ENCODE results near the gene CNNM4.

Gene CNNM4

DNA sequence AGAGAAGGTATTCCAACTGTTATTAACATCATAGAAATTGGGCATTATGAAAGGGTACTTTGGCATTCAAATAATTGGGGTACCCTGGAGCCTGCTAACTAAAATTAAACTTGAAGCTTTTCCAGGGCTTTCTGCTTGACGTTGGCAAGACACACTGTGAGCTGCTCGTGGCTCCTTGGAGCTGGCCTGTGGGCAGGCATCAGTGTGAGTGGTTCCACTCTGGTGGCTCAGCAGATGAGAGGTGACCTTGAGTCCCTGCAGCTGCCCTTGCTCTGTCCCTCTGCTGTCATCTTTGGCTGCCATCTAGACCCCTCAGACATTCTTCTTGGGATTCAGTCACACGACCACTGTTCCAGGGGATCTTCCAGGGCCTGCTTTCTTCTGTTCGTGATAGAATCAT, 62.1 kb downstream of the CNNM4 start:
- in situ Hi-C loops (cut with HindIII; ENCODE audit: low pct_ligation_motif_present, low pct_unique_long_range_greater_than_20kb, low sequenced_read_pairs), result no loop called here
- DNase-seq, result no peak

- no peak for DNase-seq
- in situ Hi-C loops (cut with HindIII; ENCODE audit: low pct_ligation_motif_present, low pct_unique_long_range_greater_than_20kb, low sequenced_read_pairs), result no loop called here
Observed at GRCh38 chr2:96823198-96823597, 62.5 kb downstream of the CNNM4 start.

DNA sequence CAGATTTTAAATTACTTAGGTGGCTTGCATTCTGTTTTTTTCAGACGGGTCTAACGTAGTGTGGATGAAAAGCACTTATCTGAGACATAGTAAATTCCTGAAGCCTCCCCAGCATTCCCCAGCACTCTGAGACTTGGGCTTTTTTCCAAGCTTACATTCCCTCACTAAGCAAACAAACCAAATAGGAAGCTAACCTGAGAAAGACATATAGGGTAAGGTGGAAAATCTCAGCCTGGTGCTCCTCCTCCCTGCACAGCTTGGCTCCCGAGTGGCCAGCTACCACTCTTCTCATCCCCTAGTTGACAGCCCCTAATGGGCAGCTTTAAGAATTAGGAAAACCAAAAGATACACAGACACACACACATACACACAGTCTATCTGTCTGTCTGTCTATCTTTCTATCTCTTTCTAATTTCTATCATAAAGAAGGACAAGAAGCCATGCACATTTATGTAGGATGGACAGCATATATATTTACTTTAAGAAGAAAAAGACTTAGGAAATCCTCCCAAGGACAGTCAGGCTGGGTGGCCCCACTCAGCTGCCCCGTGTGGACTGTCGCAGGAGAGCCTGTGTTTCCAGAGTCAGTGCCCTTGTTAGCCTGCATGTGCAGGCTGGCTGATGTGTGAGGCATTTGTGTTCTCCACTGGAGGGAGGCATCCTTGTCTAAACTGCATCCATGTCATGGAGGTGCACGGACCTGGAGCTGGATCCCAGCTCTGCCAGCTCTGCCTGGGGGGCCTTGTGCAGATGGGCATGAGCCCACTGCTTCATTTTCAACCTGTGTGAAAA, 63.6 kb downstream of the CNNM4 start:
- DNase-seq, result peak; percentile 14
- in situ Hi-C loops (cut with HindIII; ENCODE audit: low pct_ligation_motif_present, low pct_unique_long_range_greater_than_20kb, low sequenced_read_pairs), result no loop called here

GRCh38 chr2:96825057-96825456, 64.4 kb downstream of the CNNM4 start:
- no peak for DNase-seq
- in situ Hi-C loops (cut with HindIII; ENCODE audit: low pct_ligation_motif_present, low pct_unique_long_range_greater_than_20kb, low sequenced_read_pairs), result no loop called here

GRCh38 chr2:96826546-96827278, 66.0 kb downstream of the CNNM4 start:
- in situ Hi-C loops (cut with HindIII; ENCODE audit: low pct_ligation_motif_present, low pct_unique_long_range_greater_than_20kb, low sequenced_read_pairs), result no loop called here
- no peak for DNase-seq

GRCh38 chr2:96828436-96828835, 67.7 kb downstream of the CNNM4 start:
- in situ Hi-C loops (cut with HindIII; ENCODE audit: low pct_ligation_motif_present, low pct_unique_long_range_greater_than_20kb, low sequenced_read_pairs), result no loop called here
- no peak for DNase-seq

DNA sequence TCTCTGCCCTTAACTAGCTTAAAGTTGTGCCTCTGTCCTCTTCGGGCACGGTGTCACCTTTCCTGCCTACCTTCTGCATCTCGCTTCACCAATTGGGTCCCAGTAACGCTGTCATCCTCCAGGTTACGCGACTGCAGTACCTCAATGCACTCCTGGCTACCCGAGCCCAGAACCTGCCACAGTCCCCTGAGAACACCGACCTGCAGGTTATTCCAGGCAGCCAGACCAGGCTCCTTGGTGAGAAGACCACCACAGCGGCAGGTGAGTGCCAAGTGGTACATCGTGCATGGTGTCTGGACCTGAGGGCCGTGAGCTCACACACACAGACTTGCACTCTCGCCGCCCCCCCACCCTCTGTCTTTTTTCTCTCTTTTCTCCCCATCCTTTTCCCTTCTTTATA, 68.2 kb downstream of the CNNM4 start:
- in situ Hi-C loops (cut with HindIII; ENCODE audit: low pct_ligation_motif_present, low pct_unique_long_range_greater_than_20kb, low sequenced_read_pairs), result no loop called here
- no peak for DNase-seq

DNA sequence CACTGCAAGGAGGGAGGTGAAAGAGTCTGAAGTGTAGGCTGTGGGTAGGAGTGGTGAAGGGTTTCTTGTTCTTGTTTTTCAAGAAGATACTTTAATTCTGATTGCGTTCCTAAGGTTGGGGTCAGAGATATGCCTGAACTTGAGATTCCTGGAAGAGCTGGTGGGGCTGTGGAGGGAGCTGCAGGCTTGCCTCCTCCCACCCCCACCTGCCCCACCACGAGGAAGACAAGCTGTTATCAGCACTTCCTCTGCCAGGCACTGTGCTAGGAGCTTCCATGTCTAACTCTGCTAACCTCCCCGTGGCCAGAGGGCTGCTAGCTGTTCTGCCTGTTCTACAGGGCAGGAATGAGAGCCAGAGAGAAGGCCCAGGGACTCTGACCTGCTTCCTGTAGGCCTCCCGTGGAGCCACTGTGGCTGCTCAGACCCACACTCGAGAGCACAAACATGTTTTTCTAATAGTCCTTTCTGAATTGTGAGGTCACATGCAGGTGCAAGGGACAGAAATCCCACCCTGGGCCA, 69.4 kb downstream of the CNNM4 start:
- DNase-seq, result no peak
- in situ Hi-C loops (cut with HindIII; ENCODE audit: low pct_ligation_motif_present, low pct_unique_long_range_greater_than_20kb, low sequenced_read_pairs), result no loop called here

GRCh38 chr2:96831679-96832078, 71.0 kb downstream of the CNNM4 start:
- in situ Hi-C loops (cut with HindIII; ENCODE audit: low pct_ligation_motif_present, low pct_unique_long_range_greater_than_20kb, low sequenced_read_pairs), result no loop called here
- DNase-seq, result no peak

GRCh38 chr2:96832408-96832753, 71.7 kb downstream of the CNNM4 start:
- DNase-seq, result no peak
- in situ Hi-C loops (cut with HindIII; ENCODE audit: low pct_ligation_motif_present, low pct_unique_long_range_greater_than_20kb, low sequenced_read_pairs), result no loop called here

GRCh38 chr2:96832754-96833507, 72.2 kb downstream of the CNNM4 start:
- DNase-seq, result peak; percentile 20

DNA sequence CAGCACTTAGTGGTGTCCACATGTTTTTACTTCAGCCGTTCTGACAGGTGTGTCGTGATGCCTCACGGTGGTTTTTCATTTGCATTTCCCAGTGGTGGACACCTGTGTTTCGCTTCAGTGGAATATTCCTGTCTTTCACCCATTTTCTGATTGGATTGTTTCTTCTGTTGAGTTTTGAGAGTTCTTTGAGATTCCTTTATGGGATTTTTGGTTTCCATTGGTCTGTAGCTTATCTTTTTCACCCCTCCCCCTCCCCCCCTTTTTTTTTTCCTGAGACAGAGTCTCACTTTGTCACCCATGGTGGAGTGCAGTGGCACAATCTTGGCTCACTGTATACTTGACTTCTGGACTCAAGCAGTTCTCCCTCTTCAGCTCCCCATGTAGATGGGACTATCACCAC, 75.1 kb downstream of the CNNM4 start:
- DNase-seq, result no peak
- in situ Hi-C loops (cut with HindIII; ENCODE audit: low pct_ligation_motif_present, low pct_unique_long_range_greater_than_20kb, low sequenced_read_pairs), result no loop called here

More at GRCh38 chr2:96832754-96833507, 72.2 kb downstream of the CNNM4 start:
- in situ Hi-C loops (cut with HindIII; ENCODE audit: low pct_ligation_motif_present, low pct_unique_long_range_greater_than_20kb, low sequenced_read_pairs), result no loop called here

- in situ Hi-C loops (cut with HindIII; ENCODE audit: low pct_ligation_motif_present, low pct_unique_long_range_greater_than_20kb, low sequenced_read_pairs), result no loop called here
- no peak for DNase-seq
Observed at GRCh38 chr2:96837575-96837974, 76.9 kb downstream of the CNNM4 start.

DNA sequence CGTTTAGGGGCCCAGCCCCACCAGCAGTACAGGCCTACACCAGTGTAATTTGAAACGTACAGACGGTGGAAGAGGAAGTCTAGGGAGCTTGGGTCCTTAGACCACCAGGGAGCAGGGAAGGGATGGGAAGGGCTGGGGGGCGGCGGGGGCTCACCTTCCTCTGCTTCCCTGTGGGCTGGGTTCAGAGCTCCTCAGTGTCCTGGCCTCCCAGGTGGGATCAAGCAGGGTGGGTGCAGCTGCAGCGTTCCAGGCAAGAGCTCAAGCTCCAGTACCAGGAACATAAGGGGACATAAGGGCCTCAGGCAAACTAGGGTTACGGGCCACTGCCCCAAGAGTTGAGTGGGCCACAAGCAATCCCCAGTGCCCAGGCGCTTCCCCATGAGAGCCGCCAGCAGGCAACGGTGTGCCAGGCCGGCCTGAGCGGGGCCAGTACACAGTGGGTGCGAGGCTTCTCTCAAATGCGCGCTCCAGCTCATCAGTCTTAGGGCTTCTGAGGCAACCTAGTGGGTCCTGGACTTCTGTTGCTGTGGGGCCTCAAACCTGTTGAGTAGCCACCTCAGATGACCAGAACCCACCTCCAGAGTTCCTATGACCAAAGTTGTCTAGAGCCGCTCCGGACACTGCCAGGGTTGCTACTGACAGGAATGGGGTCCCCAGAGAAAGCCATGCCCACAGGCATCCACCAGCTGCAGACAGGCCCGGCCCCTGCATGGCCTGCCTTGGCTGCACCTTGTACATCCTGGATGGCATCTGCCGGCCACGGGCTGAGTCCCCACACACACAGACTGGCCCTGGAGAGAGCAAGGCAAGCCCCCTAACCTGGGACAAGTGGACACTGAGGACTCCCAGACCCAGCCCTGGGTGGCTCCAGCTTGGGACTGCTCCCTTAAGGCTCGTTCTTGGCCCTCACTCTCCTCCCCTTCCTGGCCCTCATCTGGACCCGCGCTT, 77.9 kb downstream of the CNNM4 start:
- no peak for DNase-seq
- in situ Hi-C loops (cut with HindIII; ENCODE audit: low pct_ligation_motif_present, low pct_unique_long_range_greater_than_20kb, low sequenced_read_pairs), result no loop called here

GRCh38 chr2:96839293-96839874, 78.7 kb downstream of the CNNM4 start:
- in situ Hi-C loops (cut with HindIII; ENCODE audit: low pct_ligation_motif_present, low pct_unique_long_range_greater_than_20kb, low sequenced_read_pairs), result no loop called here
- no peak for DNase-seq

DNA sequence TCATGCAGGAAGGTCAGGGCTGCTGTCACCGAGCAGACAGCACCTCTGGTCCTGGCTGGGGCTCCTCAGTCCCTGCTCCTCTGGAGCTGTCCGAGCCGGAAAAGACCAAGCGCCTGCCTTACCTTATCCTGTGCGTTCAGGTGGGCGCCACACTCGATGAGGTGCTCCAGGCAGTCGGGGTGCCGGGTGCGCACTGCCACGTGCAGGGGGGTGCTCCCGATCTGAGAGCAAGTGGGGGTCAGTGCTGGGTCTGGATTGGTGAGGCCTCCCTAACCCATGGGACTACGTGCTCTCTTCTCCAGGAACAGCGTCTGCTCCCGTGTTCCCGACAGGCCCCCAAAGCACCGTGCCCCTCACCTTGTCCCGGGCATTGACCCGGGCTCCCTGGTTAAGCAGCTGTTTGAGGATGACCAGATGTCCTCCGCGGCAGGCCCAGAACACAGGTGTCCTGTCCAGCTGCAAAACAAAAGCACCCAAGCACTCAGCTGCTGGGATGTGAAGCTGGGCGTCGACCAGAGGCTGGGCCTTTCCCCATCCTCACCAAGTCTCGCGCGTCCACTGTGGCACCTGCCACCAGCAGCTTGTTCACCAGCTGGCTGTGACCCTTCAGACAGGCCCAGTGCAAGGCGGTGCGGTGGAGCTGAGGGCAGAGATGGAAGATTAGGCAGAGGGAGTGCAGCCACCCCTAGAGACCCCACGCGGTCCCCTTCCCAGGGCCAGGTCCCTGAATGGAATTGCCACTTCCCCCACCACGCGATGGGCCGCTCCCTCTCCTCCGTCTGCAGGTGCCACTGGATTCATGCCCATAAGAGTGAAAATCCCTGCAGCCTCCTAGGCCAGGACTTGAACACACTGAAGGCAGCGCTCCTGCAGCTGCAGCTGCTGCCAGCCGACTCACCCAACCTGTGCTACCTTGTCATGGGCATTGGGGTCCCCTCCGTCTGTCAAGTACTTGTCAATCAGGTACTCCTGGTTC, 79.5 kb downstream of the CNNM4 start:
- DNase-seq, result no peak
- in situ Hi-C loops (cut with HindIII; ENCODE audit: low pct_ligation_motif_present, low pct_unique_long_range_greater_than_20kb, low sequenced_read_pairs), result no loop called here

Data from ACHN (cell line).